ENCODE measurements around the gene FANCC. TPM values are rescaled to one million over a fixed set of nuclear protein-coding genes. Genes with fewer than 3 reads are reported as not detected.

FANCC gene
- total RNA-seq, 1 experiment from 2014 or later = 19.4 TPM

- RAD21 ChIA-PET (ENCODE audit: low non-redundant PET in 1 of 2, low total read pairs in 2 of 2, uncharacterized antibody in 2 of 2, unreplicated experiment in 2 of 2) = no interaction called here
- Histone ChIP-seq H2AFZ (ENCODE audit: low read depth, low read length, poor library complexity, severe bottlenecking) (no peak overlapping the region), H3K4me1 (ENCODE audit: control insufficient read depth in 1 of 2, insufficient read depth in 2 of 2, low read length in 2 of 2) (peaks cover 0 to 12% of the 10 kb centered on the region in 2 experiments; a peak in 2 of 4 replicates), H3K79me2 (ENCODE audit: insufficient read depth, low read length) (no peaks in the 10 kb centered on the region), H3K27me3 (ENCODE audit: insufficient read depth, low read length) (no peaks in the 10 kb centered on the region), H3K36me3 (ENCODE audit: control insufficient read depth in 1 of 2, insufficient read depth in 2 of 2, low read length in 2 of 2) (no peaks in the 10 kb centered on the region), H3K27ac (ENCODE audit: low read depth, low read length) (no peak overlapping the region), H3K9ac (ENCODE audit: low read length) (no peak overlapping the region), H3K9me2 (ENCODE audit: insufficient read depth) (no peaks in the 10 kb centered on the region), H3K4me3 (replicated peaks in 1 of 2; ENCODE audit: low read depth in 1 of 2, low read length in 2 of 2) (no peak overlapping the region), H3K9me3 (ENCODE audit: control insufficient read depth in 1 of 2, insufficient read depth in 1 of 2, low read depth in 1 of 2, low read length in 2 of 2) (no peaks in the 10 kb centered on the region), H3K4me2 (ENCODE audit: low read length) (no peak overlapping the region), H4K20me1 (ENCODE audit: insufficient read depth) (no peaks in the 10 kb centered on the region)
- CTCF ChIA-PET = interaction anchor here (1.4 to 2.1 kb wide), 2 partner anchors 18 to 25 kb away, joined by 3 to 6 read pairs; no protein-coding TSS in a partner anchor
- intact Hi-C loops (cut with micrococcal nuclease) = no loop called here
- ATAC-seq (no peak), DNase-seq (ENCODE audit: low read depth, low spot score) (no peak)
- TF ChIP-seq CTCF (IDR thresholded peaks at IDR 0.05 in 2 of 3, conservative IDR thresholded peaks at IDR 0.05 in 1 of 3; ENCODE audit: borderline replicate concordance in 1 of 3, insufficient read depth in 1 of 3, low read depth in 2 of 3, low read length in 2 of 3) = no peak
- TF ChIP-seq RAD21 (IDR thresholded peaks at IDR 0.05; ENCODE audit: low read depth) = no peak
- TF ChIP-seq POLR2A (IDR thresholded peaks at IDR 0.05; ENCODE audit: borderline replicate concordance, extremely low read depth, insufficient read depth, insufficient read length) = no peak
- TF ChIP-seq SIN3A (IDR thresholded peaks at IDR 0.05; ENCODE audit: low read depth) = no peak
- TF ChIP-seq ZBTB33 (IDR thresholded peaks at IDR 0.05; ENCODE audit: extremely low read depth, insufficient replicate concordance, low read length) = no peak
- no peak for TF ChIP-seq ATF3 (IDR thresholded peaks at IDR 0.05)
- TF ChIP-seq POLR2AphosphoS5 (IDR thresholded peaks at IDR 0.05; ENCODE audit: low read depth, low read length) = no peak
- TF ChIP-seq ELF1 (IDR thresholded peaks at IDR 0.05; ENCODE audit: borderline replicate concordance, low read depth) = no peak
- TF ChIP-seq SP1 (IDR thresholded peaks at IDR 0.05; ENCODE audit: low read depth) = no peak
- no peak for TF ChIP-seq REST (IDR thresholded peaks at IDR 0.05; ENCODE audit: low read depth)
- TF ChIP-seq TCF7L2 (IDR thresholded peaks at IDR 0.05; ENCODE audit: borderline replicate concordance, extremely low read depth, insufficient read depth, insufficient read length) = no peak
- no peak for TF ChIP-seq SRF (IDR thresholded peaks at IDR 0.05; ENCODE audit: low read depth)
- TF ChIP-seq EGR1 (IDR thresholded peaks at IDR 0.05; ENCODE audit: low read depth) = no peak
- no peak for TF ChIP-seq ZFX (IDR thresholded peaks at IDR 0.05)
- no peak for TF ChIP-seq ZNF274 (IDR thresholded peaks at IDR 0.05; ENCODE audit: low read depth, low read length)
- no peak for TF ChIP-seq YY1 (IDR thresholded peaks at IDR 0.05; ENCODE audit: extremely low read depth, insufficient replicate concordance, low read depth, low read length)
- TF ChIP-seq CEBPB (IDR thresholded peaks at IDR 0.05; ENCODE audit: low read depth) = no peak
- TF ChIP-seq FOSL1 (IDR thresholded peaks at IDR 0.05; ENCODE audit: low read depth) = no peak
- TF ChIP-seq EZH2 (IDR thresholded peaks at IDR 0.05) = no peak
- BruUV-seq (replicated peaks) = no TSS peak
- POLR2A ChIA-PET = no interaction called here
Observed at GRCh38 chr9:95102572-95102971, 214.9 kb downstream of the FANCC start.
